ENCODE results near the gene C10orf62.
"Not testable (repeated sequence)": the region's sequence is repeated elsewhere in the genome, so short reads cannot be mapped to it uniquely, and the experiment has no call there.

C10orf62 gene

DNA sequence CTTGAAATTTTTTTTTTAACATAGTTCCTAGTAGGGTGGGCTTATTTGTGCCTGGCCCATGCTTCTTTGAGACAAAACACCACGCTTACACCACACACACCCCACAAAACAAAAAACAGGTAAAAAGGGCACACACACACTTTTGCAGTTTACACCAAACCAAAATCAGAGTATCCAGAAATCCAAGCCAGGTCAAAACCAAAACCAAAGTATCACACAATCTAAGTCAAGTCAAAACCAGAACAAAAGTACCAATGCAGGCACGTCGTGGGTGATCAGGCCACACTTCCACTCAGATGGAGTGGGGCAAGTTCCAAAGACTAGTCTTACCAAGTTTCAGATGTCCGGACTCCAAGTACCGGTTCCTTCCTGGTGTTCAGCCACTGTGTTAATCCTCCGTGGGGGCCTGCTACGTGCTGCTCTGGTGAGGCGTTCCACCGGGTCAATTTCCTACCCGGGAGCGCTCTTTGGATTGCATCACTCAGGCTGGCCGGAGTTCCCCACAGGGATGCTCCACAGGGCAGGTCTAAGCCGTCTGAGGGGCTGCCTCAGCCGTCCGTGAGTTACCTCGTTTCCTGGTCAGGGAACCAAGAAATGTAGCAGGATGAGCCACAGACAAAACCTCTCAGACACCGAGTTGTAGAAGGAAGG, 28.7 kb upstream of the C10orf62 start:
- not testable (repeated sequence) for H3K36me3 ChIP-seq (replicated peaks; ENCODE audit: low read depth, low read length); H3K79me2 ChIP-seq (ENCODE audit: low read length); H3K4me2 ChIP-seq (ENCODE audit: low read length); H4K20me1 ChIP-seq (ENCODE audit: insufficient read depth, low read length); H3K4me1 ChIP-seq (ENCODE audit: low read length); H3K9ac ChIP-seq (ENCODE audit: low read length); H3K27ac ChIP-seq (ENCODE audit: low read length); H3K27me3 ChIP-seq (ENCODE audit: low read depth, low read length); H3K4me3 ChIP-seq (ENCODE audit: low read length); H3K9me3 ChIP-seq (ENCODE audit: insufficient read depth, low read length); H2AFZ ChIP-seq (ENCODE audit: low read depth, low read length)

DNA sequence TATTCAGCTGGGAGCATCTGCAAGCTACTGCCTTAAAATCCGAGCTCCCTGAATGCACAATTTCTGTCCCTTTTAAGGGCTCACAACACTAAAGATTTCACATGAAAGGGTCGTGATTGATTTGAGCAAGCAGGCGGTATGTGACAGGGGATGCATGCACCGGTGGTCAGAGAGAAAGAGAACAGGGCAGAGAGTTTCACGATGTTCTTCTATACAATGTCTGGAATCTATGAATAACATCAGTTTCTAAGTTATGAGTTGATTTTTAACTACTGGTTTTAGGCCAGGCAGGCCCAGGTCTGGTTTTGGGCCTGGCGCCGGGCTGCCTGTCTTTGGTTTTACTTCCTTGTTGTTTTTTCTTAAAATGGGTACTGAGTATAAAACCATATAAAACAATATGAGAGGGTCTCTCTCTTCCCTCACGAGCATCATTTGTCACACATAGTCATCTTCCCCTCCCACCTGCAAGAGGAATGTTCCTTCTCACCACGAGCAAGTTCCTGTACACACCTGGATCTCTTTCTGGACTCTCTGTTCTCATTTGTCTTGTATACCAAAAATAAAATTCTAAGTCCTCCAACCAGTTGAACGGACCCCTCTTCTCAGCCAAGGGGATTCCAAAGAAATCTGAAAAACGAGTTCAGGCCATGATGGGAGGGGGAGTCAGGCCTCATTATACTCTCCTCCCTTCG, 28.0 kb upstream of the C10orf62 start:
- not testable (repeated sequence) for H3K4me2 ChIP-seq (ENCODE audit: low read length); H2AFZ ChIP-seq (ENCODE audit: low read depth, low read length)

GRCh38 chr10:97562329-97562728, 27.2 kb upstream of the C10orf62 start:
- not testable (repeated sequence) for H3K27ac ChIP-seq (ENCODE audit: low read length); H4K20me1 ChIP-seq (ENCODE audit: insufficient read depth, low read length); H3K79me2 ChIP-seq (ENCODE audit: low read length); H3K9ac ChIP-seq (ENCODE audit: low read length); H3K27me3 ChIP-seq (ENCODE audit: low read depth, low read length); H3K9me3 ChIP-seq (ENCODE audit: insufficient read depth, low read length); H3K4me3 ChIP-seq (ENCODE audit: low read length); H3K36me3 ChIP-seq (replicated peaks; ENCODE audit: low read depth, low read length); H3K4me2 ChIP-seq (ENCODE audit: low read length); H2AFZ ChIP-seq (ENCODE audit: low read depth, low read length); H3K4me1 ChIP-seq (ENCODE audit: low read length)

More for the DNA sequence above, 28.0 kb upstream of the C10orf62 start:
- H3K27me3 ChIP-seq (ENCODE audit: low read depth, low read length); H3K9ac ChIP-seq (ENCODE audit: low read length); H4K20me1 ChIP-seq (ENCODE audit: insufficient read depth, low read length); H3K4me1 ChIP-seq (ENCODE audit: low read length); H3K9me3 ChIP-seq (ENCODE audit: insufficient read depth, low read length); H3K36me3 ChIP-seq (replicated peaks; ENCODE audit: low read depth, low read length); H3K27ac ChIP-seq (ENCODE audit: low read length); H3K79me2 ChIP-seq (ENCODE audit: low read length); H3K4me3 ChIP-seq (ENCODE audit: low read length): not testable (repeated sequence)

GRCh38 chr10:97563337-97563736, 26.2 kb upstream of the C10orf62 start:
- Histone ChIP-seq H3K9ac (ENCODE audit: low read length) (no peak overlapping the region), H4K20me1 (ENCODE audit: insufficient read depth, low read length) (no peaks in the 10 kb centered on the region)

DNA sequence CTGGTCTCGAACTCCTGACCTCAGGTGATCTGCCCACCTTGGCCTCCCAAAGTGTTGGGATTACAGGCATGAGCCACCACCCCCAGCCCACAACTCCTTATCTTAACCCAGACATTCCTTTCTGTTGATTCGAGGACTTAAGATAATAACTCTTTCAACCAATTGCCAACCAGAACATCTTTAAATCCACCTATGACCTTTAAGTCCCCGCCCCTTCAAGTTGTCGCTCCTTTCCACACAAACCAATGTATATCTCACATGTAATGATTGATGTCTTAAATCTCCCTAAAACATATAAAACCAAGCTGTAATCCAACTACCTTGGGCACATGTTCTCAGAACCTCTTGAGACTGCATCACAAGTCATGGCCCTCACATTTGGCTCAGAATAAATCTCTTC, 24.7 kb upstream of the C10orf62 start:
- Histone ChIP-seq H3K36me3 (replicated peaks; ENCODE audit: low read depth, low read length) (no peaks in the 10 kb centered on the region), H3K4me2 (ENCODE audit: low read length) (no peak overlapping the region), H3K79me2 (ENCODE audit: low read length) (no peaks in the 10 kb centered on the region), H3K27ac (ENCODE audit: low read length) (no peak overlapping the region), H4K20me1 (ENCODE audit: insufficient read depth, low read length) (no peaks in the 10 kb centered on the region), H3K9me3 (ENCODE audit: insufficient read depth, low read length) (no peaks in the 10 kb centered on the region), H3K9ac (ENCODE audit: low read length) (no peak overlapping the region), H2AFZ (ENCODE audit: low read depth, low read length) (no peak overlapping the region), H3K27me3 (ENCODE audit: low read depth, low read length) (no peaks in the 10 kb centered on the region), H3K4me1 (ENCODE audit: low read length) (no peaks in the 10 kb centered on the region), H3K4me3 (ENCODE audit: low read length) (no peak overlapping the region)
- TF ChIP-seq, protein P1, sequence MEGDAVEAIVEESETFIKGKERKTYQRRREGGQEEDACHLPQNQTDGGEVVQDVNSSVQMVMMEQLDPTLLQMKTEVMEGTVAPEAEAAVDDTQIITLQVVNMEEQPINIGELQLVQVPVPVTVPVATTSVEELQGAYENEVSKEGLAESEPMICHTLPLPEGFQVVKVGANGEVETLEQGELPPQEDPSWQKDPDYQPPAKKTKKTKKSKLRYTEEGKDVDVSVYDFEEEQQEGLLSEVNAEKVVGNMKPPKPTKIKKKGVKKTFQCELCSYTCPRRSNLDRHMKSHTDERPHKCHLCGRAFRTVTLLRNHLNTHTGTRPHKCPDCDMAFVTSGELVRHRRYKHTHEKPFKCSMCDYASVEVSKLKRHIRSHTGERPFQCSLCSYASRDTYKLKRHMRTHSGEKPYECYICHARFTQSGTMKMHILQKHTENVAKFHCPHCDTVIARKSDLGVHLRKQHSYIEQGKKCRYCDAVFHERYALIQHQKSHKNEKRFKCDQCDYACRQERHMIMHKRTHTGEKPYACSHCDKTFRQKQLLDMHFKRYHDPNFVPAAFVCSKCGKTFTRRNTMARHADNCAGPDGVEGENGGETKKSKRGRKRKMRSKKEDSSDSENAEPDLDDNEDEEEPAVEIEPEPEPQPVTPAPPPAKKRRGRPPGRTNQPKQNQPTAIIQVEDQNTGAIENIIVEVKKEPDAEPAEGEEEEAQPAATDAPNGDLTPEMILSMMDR (IDR thresholded peaks at IDR 0.05; ENCODE audit: low read depth, low read length): no peak
- TF ChIP-seq EZH2phosphoT487 (IDR thresholded peaks at IDR 0.05; ENCODE audit: low read depth): no peak

More at GRCh38 chr10:97563337-97563736, 26.2 kb upstream of the C10orf62 start:
- H3K27me3 ChIP-seq (ENCODE audit: low read depth, low read length): no peaks in the 10 kb centered on the region
- H3K79me2 ChIP-seq (ENCODE audit: low read length): no peaks in the 10 kb centered on the region
- no peak overlapping the region for H3K4me3 ChIP-seq (ENCODE audit: low read length)
- H3K36me3 ChIP-seq (replicated peaks; ENCODE audit: low read depth, low read length): no peaks in the 10 kb centered on the region
- H3K27ac ChIP-seq (ENCODE audit: low read length): no peak overlapping the region
- no peaks in the 10 kb centered on the region for H3K9me3 ChIP-seq (ENCODE audit: insufficient read depth, low read length)
- no peaks in the 10 kb centered on the region for H3K4me1 ChIP-seq (ENCODE audit: low read length)
- H3K4me2 ChIP-seq (ENCODE audit: low read length): no peak overlapping the region
- no peak overlapping the region for H2AFZ ChIP-seq (ENCODE audit: low read depth, low read length)
- TF ChIP-seq, protein P1 (IDR thresholded peaks at IDR 0.05; ENCODE audit: low read depth, low read length): no peak
- no peak for TF ChIP-seq EZH2phosphoT487 (IDR thresholded peaks at IDR 0.05; ENCODE audit: low read depth)
